NOMO-1 (cell line): ENCODE measurements around the gene ELP6.
A peak's percentile ranks its signal among the peaks of the same experiment; 100 is the strongest.
"Not testable (repeated sequence)": the region's sequence is repeated elsewhere in the genome, so short reads cannot be mapped to it uniquely, and the experiment has no call there.

ENCODE experiments used
- DNase-seq, 2 experiments: peaks; one replicate each; lab custom pipeline; 2025; ENCODE audit not compliant: unreplicated experiment in 2 of 2; lab: John Stamatoyannopoulos, UW

The ELP6 gene

DNA sequence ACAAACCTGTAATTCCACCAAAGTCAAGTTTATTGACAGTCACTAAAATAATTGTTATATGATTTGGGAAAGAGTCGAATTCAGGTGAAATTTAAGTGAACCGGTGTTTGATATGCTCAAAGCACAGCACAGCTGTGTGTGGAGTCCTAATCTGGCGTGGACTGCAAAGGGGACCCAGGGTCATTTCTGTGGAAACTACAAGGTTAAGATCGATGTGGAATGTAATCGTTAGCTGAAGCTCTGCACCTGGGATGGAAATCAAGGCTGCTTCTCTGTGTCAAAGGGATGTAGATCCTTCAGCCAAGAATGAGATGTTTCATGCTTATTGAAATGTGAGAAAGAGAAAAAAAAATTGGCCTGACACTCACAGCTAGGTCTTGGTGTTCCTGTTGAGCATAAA lies 1.6 kb upstream of the ELP6 start:
- DNase-seq, result no peak

GRCh38 chr3:47512416-47513124 lies 942 bp downstream of the ELP6 start:
- DNase-seq, result peak; percentile 15 to 26

GRCh38 chr3:47505267-47505666 lies 8.2 kb downstream of the ELP6 start:
- DNase-seq, result not testable (repeated sequence)

GRCh38 chr3:47504113-47504512 lies 9.4 kb downstream of the ELP6 start:
- DNase-seq, result no peak

- no peak for DNase-seq
Observed at GRCh38 chr3:47503033-47503432, 10.5 kb downstream of the ELP6 start.

- no peak for DNase-seq
Observed at GRCh38 chr3:47496892-47497291, 16.6 kb downstream of the ELP6 start.

DNA sequence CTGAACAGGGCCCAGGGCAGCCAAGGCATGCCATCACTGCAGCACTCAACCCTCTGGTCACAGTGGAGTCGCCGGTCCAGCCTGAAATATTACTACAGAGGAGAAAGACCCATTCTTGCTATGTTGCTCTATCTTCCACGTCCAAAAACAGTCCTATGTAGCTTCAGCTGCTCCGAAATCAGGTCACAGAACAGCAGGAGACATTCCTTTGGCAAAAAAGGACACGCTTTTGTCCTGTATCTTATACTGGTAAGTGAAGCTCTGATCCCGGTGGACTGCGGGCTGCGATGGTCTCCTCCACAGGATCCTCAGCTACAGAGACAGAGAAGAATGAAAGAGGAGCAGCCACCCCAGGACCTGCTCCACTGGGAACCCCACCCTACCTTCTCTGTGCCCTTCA lies 17.6 kb downstream of the ELP6 start:
- no peak for DNase-seq

DNA sequence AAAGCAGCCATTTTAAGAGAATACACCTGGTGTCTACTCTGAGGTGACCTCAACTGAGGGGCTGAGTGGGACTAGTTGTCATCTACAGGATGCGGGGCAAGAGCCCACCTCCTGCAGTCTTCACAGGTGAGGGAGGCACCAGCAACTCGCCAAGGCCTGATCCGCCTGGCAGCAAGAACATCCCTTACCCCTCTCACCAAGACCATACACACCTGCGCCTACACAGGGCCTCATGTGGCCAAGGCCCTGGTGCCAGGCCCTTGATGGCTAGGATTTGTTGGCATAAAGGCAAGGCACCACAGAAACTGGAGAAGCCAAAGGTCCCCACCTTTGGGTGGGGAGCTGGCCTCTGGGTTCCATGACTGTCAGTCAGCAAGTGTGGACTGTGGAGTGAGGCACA lies 18.4 kb downstream of the ELP6 start:
- DNase-seq, result no peak

- DNase-seq, result no peak
Observed at GRCh38 chr3:47491777-47492176, 21.7 kb downstream of the ELP6 start.

DNA sequence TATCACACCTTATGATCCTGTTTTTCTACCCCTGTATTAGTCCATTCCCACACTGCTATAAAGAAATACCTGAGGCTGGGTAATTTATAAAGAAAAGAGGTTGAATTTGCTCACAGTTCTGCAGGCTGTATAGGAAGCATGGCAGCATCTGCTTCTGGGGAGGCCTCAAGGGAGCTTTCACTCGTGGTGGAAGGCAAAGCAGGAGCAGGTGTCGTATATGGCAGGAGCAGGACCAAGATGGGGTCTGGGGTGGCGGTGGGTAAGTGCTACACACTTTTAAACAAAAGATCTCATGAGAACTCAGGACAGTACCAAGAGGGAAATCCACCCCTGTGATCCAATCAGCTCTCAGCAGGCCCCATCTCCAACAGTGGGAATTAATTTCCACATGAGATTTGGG lies 22.3 kb downstream of the ELP6 start:
- DNase-seq, result no peak

DNA sequence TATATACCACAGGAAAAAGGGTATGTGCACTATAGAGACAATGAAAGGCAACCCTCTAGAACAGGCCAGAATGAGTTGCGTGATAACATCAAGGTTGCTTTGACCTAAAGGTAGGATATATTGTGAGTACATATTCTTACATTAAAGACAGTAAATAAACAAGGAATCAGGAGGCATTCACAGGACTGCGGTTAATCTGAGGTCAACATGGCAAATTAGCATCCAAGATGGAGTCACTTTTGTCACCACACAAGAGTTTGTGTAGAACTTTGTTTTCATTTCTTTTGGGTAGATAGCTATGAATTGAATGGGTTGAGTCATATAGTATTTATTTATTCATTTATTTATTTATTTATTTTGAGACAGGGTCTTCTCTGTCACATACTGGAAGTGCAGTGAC lies 26.2 kb downstream of the ELP6 start:
- DNase-seq, result no peak

DNA sequence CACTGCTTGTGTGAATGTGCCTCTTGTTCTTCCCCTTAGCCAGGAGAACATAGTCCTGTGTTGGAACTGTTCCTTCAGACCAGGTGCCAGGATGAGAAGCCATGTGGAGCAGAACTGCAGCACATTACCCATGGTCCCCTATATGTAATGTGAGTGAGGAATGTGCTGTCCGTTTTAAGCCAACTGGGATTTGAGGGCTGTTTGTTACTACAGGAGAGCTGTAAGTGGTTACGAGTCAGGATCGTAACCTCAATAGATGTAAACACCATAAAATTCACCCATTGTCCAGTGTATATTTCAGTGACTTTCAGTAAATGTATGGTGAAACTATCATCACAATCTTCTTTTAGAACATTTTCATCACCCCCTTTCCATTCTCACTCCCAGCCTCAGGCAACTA lies 27.7 kb downstream of the ELP6 start:
- DNase-seq, result no peak

DNA sequence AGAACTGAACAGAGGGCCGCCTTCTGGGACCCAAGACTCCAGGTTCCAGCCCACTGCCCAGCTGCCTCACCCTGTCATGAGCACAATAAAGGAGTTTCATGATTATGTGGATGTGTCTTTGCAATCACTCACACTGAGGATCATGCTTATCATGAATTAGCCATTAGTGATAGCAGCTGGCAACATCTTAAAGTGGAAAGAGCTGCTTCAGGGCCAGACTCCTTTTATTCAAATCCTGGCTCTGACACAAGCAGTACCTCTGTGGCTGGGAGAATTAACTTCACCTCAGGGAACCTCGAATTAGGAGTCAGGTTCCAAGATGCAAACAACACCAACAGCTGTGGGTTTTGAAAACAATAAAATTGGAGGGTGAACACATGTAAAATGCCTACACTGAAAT lies 31.1 kb downstream of the ELP6 start:
- DNase-seq, result no peak

DNA sequence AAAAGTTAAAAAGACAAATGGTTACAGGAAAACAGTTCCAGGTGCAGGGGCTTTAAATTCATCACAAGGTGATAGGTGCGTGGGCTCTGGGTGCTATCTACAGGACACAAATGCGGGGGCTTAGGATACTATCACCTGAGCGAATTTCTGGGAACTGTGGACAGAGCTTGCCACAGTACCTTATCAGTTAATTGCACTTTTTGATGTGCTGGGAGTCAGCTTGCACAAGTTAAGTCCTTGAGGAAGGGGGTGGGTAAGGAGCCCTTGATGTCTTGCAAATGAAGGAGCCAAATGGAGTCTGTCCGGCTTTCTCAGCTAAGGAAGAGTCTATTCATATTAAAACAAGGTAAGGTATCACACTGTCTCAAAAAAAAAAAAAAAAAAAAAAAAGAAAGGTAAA lies 31.7 kb downstream of the ELP6 start:
- not testable (repeated sequence) for DNase-seq

GRCh38 chr3:47480267-47480666 lies 33.2 kb downstream of the ELP6 start:
- DNase-seq, result not testable (repeated sequence)

- no peak for DNase-seq
Observed at GRCh38 chr3:47479826-47480160, 33.7 kb downstream of the ELP6 start.

DNA sequence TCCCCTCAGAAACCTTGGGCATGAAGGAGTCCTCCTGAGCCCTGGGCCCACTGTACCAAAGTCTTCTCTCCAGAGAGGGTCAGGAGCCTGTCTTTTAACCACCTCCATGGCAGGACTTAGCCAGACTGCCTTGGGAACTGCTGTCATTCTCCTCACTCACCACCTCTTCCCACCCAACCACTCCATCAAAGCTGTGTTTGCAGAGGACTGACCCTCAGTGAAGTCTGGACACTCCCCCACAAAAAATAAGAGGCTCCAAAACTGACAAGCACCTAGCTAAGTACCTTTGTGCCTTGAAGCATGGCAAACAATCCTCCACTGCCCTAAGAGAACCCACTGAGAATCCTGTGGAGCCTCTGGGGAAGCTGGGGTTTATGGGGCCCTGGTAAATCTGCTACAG lies 35.5 kb downstream of the ELP6 start:
- DNase-seq, result no peak

DNA sequence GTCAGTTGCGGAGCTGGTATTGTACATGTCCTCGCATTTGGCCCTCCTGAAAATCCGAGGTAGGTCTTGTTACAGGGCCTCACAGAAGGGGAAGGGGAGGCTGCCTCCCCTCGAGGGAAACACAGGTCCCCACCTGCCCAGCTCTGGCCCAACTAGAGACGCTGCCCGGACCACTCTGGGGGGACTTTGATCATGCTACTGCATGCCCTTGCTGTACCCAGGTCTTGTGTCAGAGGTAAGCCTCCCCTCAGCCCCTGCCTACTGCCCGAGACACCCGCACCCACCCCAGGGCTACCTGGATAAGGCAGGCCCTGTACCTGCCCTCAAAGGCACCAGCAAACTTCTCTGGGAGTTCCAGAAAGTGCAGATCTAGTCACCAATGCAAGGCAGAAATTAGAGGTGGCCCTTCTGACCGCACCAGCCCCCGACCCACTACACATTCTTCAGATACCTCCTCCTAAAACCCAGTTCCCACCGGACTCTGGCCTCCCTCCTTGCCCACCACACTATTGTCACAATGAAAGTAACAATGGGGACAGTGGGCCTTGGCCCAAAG lies 36.8 kb downstream of the ELP6 start:
- no peak for DNase-seq

DNA sequence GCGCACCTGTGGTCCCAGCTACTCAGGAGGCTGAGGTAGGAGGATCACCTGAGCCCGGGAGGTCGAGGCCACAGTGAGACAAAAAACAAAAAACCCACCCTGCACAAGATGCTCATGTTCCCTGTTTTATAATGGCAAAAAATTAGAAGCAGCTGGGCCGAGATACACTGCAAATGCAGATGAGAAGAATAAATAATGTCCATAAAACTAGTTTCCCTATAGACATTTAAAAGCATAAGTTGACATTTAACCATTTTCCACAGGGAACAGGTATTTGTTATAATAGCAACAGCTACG lies 37.2 kb downstream of the ELP6 start:
- DNase-seq, result no peak

GRCh38 chr3:47475570-47476329 lies 37.8 kb downstream of the ELP6 start, which contains the start of gene SCAP:
TSS of gene SCAP (minus strand) at chr3:47475941. CDS start at chr3:47442993, 32,948 bp downstream.
- peak; percentile 88 to 89 for DNase-seq

DNA sequence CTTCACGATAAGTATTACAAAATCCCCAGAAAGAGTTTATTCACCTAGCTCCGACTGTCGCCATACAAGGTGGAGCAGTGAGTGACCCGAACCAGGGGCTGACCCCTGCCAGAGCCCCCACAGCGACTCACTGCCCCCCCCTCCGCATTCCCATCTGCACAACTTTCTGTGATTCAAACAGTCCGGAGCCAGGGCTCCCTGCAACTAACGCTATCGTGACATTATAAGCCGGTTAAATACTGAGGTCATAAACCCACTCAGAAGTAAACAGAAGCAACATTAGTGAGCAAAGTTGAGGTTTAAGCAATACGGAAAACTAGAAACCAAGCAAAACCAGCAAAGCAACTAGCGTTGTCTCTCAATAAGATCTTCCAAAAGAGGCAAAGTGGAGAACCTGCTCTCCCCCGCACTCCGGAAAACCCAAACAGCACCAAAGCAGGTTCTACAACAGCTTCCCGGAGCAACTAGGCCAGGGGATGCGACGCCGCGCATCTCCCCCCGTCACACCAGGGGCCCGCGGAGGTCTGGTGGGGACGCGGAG lies 38.4 kb downstream of the ELP6 start:
- peak in 1 of 2 experiments; percentile 41 for DNase-seq

DNA sequence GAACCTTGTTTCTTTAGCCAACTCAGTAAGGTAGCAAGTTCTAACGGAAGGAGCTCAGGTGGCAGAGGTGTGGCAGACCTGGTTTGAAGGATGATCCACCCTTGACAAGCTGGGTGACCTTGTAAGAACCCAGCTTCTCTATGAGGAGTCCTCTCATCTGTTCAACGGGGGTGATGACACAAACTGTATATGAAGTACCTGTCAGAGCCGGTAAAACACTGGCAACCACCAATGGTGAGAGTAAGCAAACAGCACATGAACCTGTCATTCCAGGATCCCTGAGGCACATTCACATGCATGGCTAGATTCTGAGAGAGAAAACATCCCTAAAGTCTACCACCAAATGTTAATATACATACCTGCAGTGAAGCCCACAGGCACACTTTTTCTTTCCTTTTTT lies 40.1 kb downstream of the ELP6 start:
- no peak for DNase-seq
